OCI-LY1 (cell line): ENCODE data around the gene TRIM62.

Experiments used
- EZH2 ChIP-seq: fragments of 200-600 bp; sonication (generic), shearing (Covaris generic); IDR thresholded peaks from 2 replicates; pipeline ENCODE4 v1.8.0; 2017; ENCODE audit warnings: borderline replicate concordance, mixed run types, mild to moderate bottlenecking, antibody characterized with exemption, low read length, moderate library complexity, mixed read lengths
- TF ChIP-seq, protein P1 (sequence below): fragments of 200-600 bp; sonication (generic), shearing (Covaris generic); IDR thresholded peaks from 2 replicates; pipeline ENCODE4 v1.5.1; 2017; ENCODE audit warnings: mild to moderate bottlenecking, antibody characterized with exemption, low read length, moderate library complexity, mixed read lengths

DNA sequence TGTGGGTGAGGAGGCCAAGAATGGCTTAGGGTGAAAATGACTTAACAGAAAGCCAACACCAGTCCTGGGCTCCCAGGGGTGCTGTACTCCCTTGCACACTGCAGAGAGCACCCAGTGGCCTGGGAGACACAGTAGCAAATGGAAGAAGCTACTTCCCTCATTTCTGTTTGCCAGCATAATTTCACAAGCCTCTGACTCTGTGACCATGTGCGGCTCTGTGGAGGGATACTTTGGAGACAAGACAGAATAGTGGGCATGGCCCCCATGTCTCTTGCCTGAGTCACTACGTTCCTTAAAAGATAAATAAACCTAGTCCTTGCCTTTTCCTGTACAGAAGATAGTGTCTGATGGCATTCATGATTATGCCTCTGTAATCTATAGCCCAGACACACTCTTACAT, 38.1 kb downstream of the TRIM62 start:
- TF ChIP-seq EZH2: no peak
- TF ChIP-seq, protein P1, sequence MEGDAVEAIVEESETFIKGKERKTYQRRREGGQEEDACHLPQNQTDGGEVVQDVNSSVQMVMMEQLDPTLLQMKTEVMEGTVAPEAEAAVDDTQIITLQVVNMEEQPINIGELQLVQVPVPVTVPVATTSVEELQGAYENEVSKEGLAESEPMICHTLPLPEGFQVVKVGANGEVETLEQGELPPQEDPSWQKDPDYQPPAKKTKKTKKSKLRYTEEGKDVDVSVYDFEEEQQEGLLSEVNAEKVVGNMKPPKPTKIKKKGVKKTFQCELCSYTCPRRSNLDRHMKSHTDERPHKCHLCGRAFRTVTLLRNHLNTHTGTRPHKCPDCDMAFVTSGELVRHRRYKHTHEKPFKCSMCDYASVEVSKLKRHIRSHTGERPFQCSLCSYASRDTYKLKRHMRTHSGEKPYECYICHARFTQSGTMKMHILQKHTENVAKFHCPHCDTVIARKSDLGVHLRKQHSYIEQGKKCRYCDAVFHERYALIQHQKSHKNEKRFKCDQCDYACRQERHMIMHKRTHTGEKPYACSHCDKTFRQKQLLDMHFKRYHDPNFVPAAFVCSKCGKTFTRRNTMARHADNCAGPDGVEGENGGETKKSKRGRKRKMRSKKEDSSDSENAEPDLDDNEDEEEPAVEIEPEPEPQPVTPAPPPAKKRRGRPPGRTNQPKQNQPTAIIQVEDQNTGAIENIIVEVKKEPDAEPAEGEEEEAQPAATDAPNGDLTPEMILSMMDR: no peak
